MM.1S (cell line): ENCODE measurements around the gene TNFRSF9.

Experiments
- DNase-seq: peaks from one replicate; pipeline ENCODE4 v3.0.0-alpha.2; 2015
- H2AFZ ChIP-seq: fragments of 300-600 bp; sonication (generic); 2 replicates; pipeline ENCODE4 v1.6.0; 2016; ENCODE audit warnings: antibody characterized with exemption, low read length
- H3F3A ChIP-seq: fragments of 300-600 bp; sonication (generic); 2 replicates; pipeline ENCODE4 v1.6.1; 2016; ENCODE audit warnings: mild to moderate bottlenecking, antibody characterized with exemption, low read length, moderate library complexity, mixed read lengths; ENCODE audit not compliant: insufficient read depth
- H3K27ac ChIP-seq: fragments of 300-600 bp; sonication (generic); 2 replicates; pipeline ENCODE4 v1.5.1; 2016; ENCODE audit warnings: mild to moderate bottlenecking, low read length
- H3K27me3 ChIP-seq: fragments of 300-600 bp; sonication (generic); replicated peaks from 2 replicates; pipeline ENCODE4 v1.6.0; 2016; ENCODE audit warnings: low read length; ENCODE audit not compliant: insufficient read depth
- H3K36me3 ChIP-seq: fragments of 300-600 bp; sonication (generic); replicated peaks from 2 replicates; pipeline ENCODE4 v1.6.1; 2016; ENCODE audit warnings: mild to moderate bottlenecking, low read length, mixed read lengths; ENCODE audit not compliant: insufficient read depth
- H3K4me1 ChIP-seq: fragments of 300-600 bp; sonication (generic); 2 replicates; pipeline ENCODE4 v1.6.1; 2016; ENCODE audit warnings: low read length, mixed read lengths
- H3K4me2 ChIP-seq: fragments of 300-600 bp; sonication (generic); 2 replicates; pipeline ENCODE4 v1.6.0; 2016; ENCODE audit warnings: low read depth, low read length
- H3K4me3 ChIP-seq: fragments of 300-600 bp; sonication (generic); 2 replicates; pipeline ENCODE4 v1.5.1; 2016; ENCODE audit warnings: low read length, mixed read lengths
- H3K79me2 ChIP-seq: fragments of 300-600 bp; sonication (generic); 2 replicates; pipeline ENCODE4 v1.6.1; 2016; ENCODE audit warnings: mixed run types, low read length, mixed read lengths
- H3K9ac ChIP-seq: fragments of 300-600 bp; sonication (generic); 2 replicates; pipeline ENCODE4 v1.6.1; 2016; ENCODE audit warnings: low read length, mixed read lengths
- H3K9me2 ChIP-seq: fragments of 300-600 bp; sonication (generic); replicated peaks from 2 replicates; pipeline ENCODE4 v1.6.1; 2016; ENCODE audit warnings: mild to moderate bottlenecking, low read length, mixed read lengths; ENCODE audit not compliant: insufficient read depth
- H3K9me3 ChIP-seq: fragments of 300-600 bp; sonication (generic); replicated peaks from 2 replicates; pipeline ENCODE4 v1.6.1; 2016; ENCODE audit warnings: mild to moderate bottlenecking, low read length, mixed read lengths; ENCODE audit not compliant: insufficient read depth
- H4K20me1 ChIP-seq: fragments of 300-600 bp; sonication (generic); 2 replicates; pipeline ENCODE4 v1.6.1; 2016; ENCODE audit warnings: mild to moderate bottlenecking, low read length, moderate library complexity, mixed read lengths; ENCODE audit not compliant: insufficient read depth
- CTCF ChIP-seq: fragments of 300-600 bp; sonication (generic); IDR thresholded peaks from 2 replicates; pipeline ENCODE4 v1.5.1; 2016; ENCODE audit warnings: antibody characterized with exemption, low read length, mixed read lengths
- EZH2 ChIP-seq: fragments of 300-600 bp; sonication (generic); optimal IDR thresholded peaks from 2 replicates; pipeline ENCODE3; 2017; ENCODE audit warnings: low read depth, mild to moderate bottlenecking, antibody characterized with exemption, low read length, mixed read lengths
- EZH2phosphoT487 ChIP-seq: fragments of 300-600 bp; sonication (generic); IDR thresholded peaks from 2 replicates; pipeline ENCODE4 v1.6.1; 2018; ENCODE audit warnings: antibody characterized with exemption, low read length

TNFRSF9 gene

GRCh38 chr1:7932524-7933138 lies 8.0 kb downstream of the TNFRSF9 start:
- H3K27ac ChIP-seq = no peak overlapping the region
- H3K36me3 ChIP-seq = no peaks in the 10 kb centered on the region
- no peaks in the 10 kb centered on the region for H3K9me2 ChIP-seq
- no peak for DNase-seq
- H3K27me3 ChIP-seq = peaks cover 90% of the 10 kb centered on the region
- H3K4me1 ChIP-seq = no peaks in the 10 kb centered on the region
- TF ChIP-seq EZH2phosphoT487 (no peak), CTCF (no peak), EZH2 (no peak)
- H3F3A ChIP-seq = no peaks in the 10 kb centered on the region
- no peaks in the 10 kb centered on the region for H4K20me1 ChIP-seq
- H2AFZ ChIP-seq = no peak overlapping the region
- no peak overlapping the region for H3K4me3 ChIP-seq
- no peak overlapping the region for H3K4me2 ChIP-seq
- no peaks in the 10 kb centered on the region for H3K79me2 ChIP-seq
- H3K9ac ChIP-seq = no peak overlapping the region
- H3K9me3 ChIP-seq = no peaks in the 10 kb centered on the region

GRCh38 chr1:7931446-7931812 lies 9.2 kb downstream of the TNFRSF9 start:
- no peak overlapping the region for H3K4me3 ChIP-seq
- H3K4me1 ChIP-seq = no peaks in the 10 kb centered on the region
- H3K79me2 ChIP-seq = no peaks in the 10 kb centered on the region
- TF ChIP-seq CTCF (no peak), EZH2phosphoT487 (no peak), EZH2 (no peak)
- H3K27me3 ChIP-seq = peaks cover 90% of the 10 kb centered on the region
- no peak overlapping the region for H3K27ac ChIP-seq
- H3K9me3 ChIP-seq = no peaks in the 10 kb centered on the region
- H3K36me3 ChIP-seq = no peaks in the 10 kb centered on the region
- no peak overlapping the region for H3K9ac ChIP-seq
- no peaks in the 10 kb centered on the region for H3F3A ChIP-seq
- H3K4me2 ChIP-seq = no peak overlapping the region
- H2AFZ ChIP-seq = no peak overlapping the region
- no peak for DNase-seq
- H4K20me1 ChIP-seq = no peaks in the 10 kb centered on the region
- no peaks in the 10 kb centered on the region for H3K9me2 ChIP-seq

GRCh38 chr1:7930645-7931445 lies 9.8 kb downstream of the TNFRSF9 start:
- no peak overlapping the region for H3K9ac ChIP-seq
- H3K9me2 ChIP-seq = no peaks in the 10 kb centered on the region
- no peaks in the 10 kb centered on the region for H3K4me1 ChIP-seq
- no peaks in the 10 kb centered on the region for H3F3A ChIP-seq
- no peaks in the 10 kb centered on the region for H3K9me3 ChIP-seq
- H2AFZ ChIP-seq = no peak overlapping the region
- no peak for DNase-seq
- no peak overlapping the region for H3K27ac ChIP-seq
- H3K4me2 ChIP-seq = peak overlapping the region; percentile 71; the same call in 1 of the 2 replicates
- peaks cover 90% of the 10 kb centered on the region for H3K27me3 ChIP-seq
- no peak overlapping the region for H3K4me3 ChIP-seq
- no peaks in the 10 kb centered on the region for H4K20me1 ChIP-seq
- H3K36me3 ChIP-seq = no peaks in the 10 kb centered on the region
- TF ChIP-seq EZH2 = no peak
- no peak for TF ChIP-seq CTCF
- TF ChIP-seq EZH2phosphoT487 = no peak
- H3K79me2 ChIP-seq = no peaks in the 10 kb centered on the region
